PC-3 (cell line): ENCODE data around the gene NT5DC3. TPM values are rescaled to one million over a fixed set of nuclear protein-coding genes. Genes with fewer than 3 reads are reported as not detected.

Experiments
- ATAC-seq: fragments of 200-7000 bp; cut with Tn5 transposase; 2 replicates; pipeline ENCODE4 v1.9.1; 2020; ENCODE audit warnings: mild to moderate bottlenecking, moderate library complexity
- BruUV-seq: library from RNA; stranded (reverse); fragments of 400-500 nt; replicated peaks from 2 replicates; lab custom pipeline; 2021; lab: Mats Ljungman, UMichigan
- CTCF ChIA-PET: fragments of 300-600 bp; sonication (Branson Sonifier 250); formaldehyde crosslinking; loops from one replicate; lab custom pipeline; 2022; ENCODE audit warnings: antibody characterized with exemption; lab: Charles Lee
- POLR2A ChIA-PET: fragments of 300-600 bp; sonication (Branson Sonifier 250); formaldehyde crosslinking; loops from one replicate; lab custom pipeline; 2022; ENCODE audit warnings: antibody characterized with exemption; ENCODE audit not compliant: unreplicated experiment; lab: Charles Lee
- DNase-seq: peaks from one replicate; pipeline ENCODE4 v3.0.0-alpha.2; 2015
- H2AFZ ChIP-seq: fragments of 300-600 bp; sonication (generic); 2 replicates; pipeline ENCODE4 v1.6.0; 2016; ENCODE audit warnings: antibody characterized with exemption, low read length
- H3F3A ChIP-seq: fragments of 300-600 bp; sonication (generic); one replicate; pipeline ENCODE4 v1.6.0; 2017; ENCODE audit warnings: antibody characterized with exemption, low read length, control low read depth, mild to moderate bottlenecking; ENCODE audit not compliant: unreplicated experiment
- H3K27ac ChIP-seq: fragments of 300-600 bp; sonication (generic); 2 replicates; pipeline ENCODE4 v1.5.1; 2016; ENCODE audit warnings: mild to moderate bottlenecking, low read length
- H3K27me3 ChIP-seq: fragments of 300-600 bp; sonication (generic); 2 replicates; pipeline ENCODE4 v1.6.1; 2016; ENCODE audit warnings: low read length, mixed read lengths
- H3K36me3 ChIP-seq: fragments of 300-600 bp; sonication (generic); 2 replicates; pipeline ENCODE4 v1.6.1; 2016; ENCODE audit warnings: low read depth, mixed run types, low read length, mixed read lengths
- H3K4me1 ChIP-seq: fragments of 300-600 bp; sonication (generic); 2 replicates; pipeline ENCODE4 v1.5.1; 2016; ENCODE audit warnings: low read length; ENCODE audit not compliant: insufficient read depth
- H3K4me2 ChIP-seq: fragments of 300-600 bp; sonication (generic); 2 replicates; pipeline ENCODE4 v1.6.0; 2016; ENCODE audit warnings: low read length
- H3K4me3 ChIP-seq: fragments of 300-600 bp; sonication (generic); 2 replicates; pipeline ENCODE4 v1.5.1; 2016; ENCODE audit warnings: mild to moderate bottlenecking, low read length, mixed read lengths
- H3K79me2 ChIP-seq: fragments of 300-600 bp; sonication (generic); 2 replicates; pipeline ENCODE4 v1.6.1; 2017; ENCODE audit warnings: low read length, mixed read lengths
- H3K9ac ChIP-seq: fragments of 300-600 bp; sonication (generic); 2 replicates; pipeline ENCODE4 v1.6.0; 2016; ENCODE audit warnings: mild to moderate bottlenecking, low read length
- H3K9me2 ChIP-seq: fragments of 300-600 bp; sonication (generic); replicated peaks from 2 replicates; pipeline ENCODE4 v1.6.1; 2016; ENCODE audit warnings: mixed run types, low read length, mixed read lengths
- H3K9me3 ChIP-seq: fragments of 300-600 bp; sonication (generic); 2 replicates; pipeline ENCODE4 v1.6.1; 2016; ENCODE audit warnings: low read length, mixed read lengths
- H4K20me1 ChIP-seq: fragments of 300-600 bp; sonication (generic); 2 replicates; pipeline ENCODE4 v1.6.1; 2016; ENCODE audit warnings: low read length, mixed read lengths
- EZH2 ChIP-seq: fragments of 300-600 bp; sonication (generic); IDR thresholded peaks from one replicate; pipeline ENCODE4 v1.6.1; 2017; ENCODE audit warnings: antibody characterized with exemption, mild to moderate bottlenecking, low read length; ENCODE audit not compliant: unreplicated experiment
- EZH2phosphoT487 ChIP-seq: fragments of 300-600 bp; sonication (generic); IDR thresholded peaks from 2 replicates; pipeline ENCODE4 v1.6.1; 2018; ENCODE audit warnings: mild to moderate bottlenecking, antibody characterized with exemption, low read length, borderline replicate concordance
- intact Hi-C: fragments of 100-400 bp; cut with micrococcal nuclease; formaldehyde crosslinking; loops from 2 replicates; pipeline ENCODE4 v1.9.0; 2023
- total RNA-seq: library from RNA; depleted of rRNA; stranded (reverse); fragments of >200 nt; gene quantifications from 2 replicates; pipeline ENCODE4 v1.2.3, GENCODE V29; 2014
- TF ChIP-seq, protein P1 (sequence below): fragments of 300-600 bp; sonication (generic); conservative IDR thresholded peaks from 2 replicates; pipeline ENCODE4 v1.5.1; 2017; ENCODE audit warnings: antibody characterized with exemption, low read depth, mild to moderate bottlenecking, low read length

NT5DC3 gene
- total RNA-seq, 1 experiment from 2014 or later, result 15.7 TPM

DNA sequence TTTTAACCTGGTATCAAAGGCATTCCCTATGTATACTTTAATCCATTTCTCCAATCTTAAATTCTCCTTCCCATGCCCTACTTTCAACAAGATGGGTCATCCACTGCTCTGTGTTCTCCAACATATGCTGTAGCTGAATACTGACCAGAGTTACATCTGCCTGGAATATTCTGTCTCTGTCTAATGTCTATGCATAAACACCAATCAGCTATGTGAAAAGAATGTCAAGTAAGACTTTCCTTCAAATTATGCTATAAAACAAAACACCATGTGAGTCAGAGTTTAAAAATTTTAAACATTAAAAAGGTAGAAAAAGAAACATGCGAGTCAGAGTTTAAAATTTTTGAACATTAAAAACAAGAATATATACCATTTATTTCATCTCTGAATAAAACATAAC is 19.3 kb downstream of the NT5DC3 start:
- 0 out of 2 replicates have a peak, but pooled peaks cover 18% of the 10 kb centered on the region for H4K20me1 ChIP-seq
- peak; percentile 70 for ATAC-seq

DNA sequence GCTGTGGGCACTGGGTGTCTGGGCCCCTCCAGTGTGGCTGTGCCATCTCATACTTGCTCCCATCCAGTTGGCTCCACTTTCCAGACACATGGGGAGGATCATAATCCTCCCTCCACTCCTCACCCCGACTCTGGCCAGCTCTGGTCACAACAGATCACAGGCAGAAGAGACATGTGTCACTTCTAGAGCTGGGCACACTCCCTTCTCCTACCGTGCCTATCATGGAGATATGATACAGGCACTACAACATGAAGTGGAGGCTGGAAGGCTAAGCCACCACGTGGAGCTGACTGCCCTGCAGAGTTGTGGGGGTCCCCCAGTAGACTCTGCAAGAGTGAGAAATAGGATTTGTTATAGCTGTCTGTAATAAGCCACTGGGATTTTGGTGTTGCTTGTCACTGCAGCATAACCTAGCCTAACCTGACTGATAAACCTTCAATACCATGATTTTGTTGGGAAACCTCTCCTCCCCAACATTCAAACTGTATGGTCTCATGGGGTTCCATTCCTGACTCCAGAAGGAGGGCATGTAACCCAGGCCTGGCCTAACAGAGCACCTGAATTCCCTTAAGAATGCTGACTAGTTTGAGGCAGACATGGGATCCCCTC is 20.0 kb downstream of the NT5DC3 start:
- Histone ChIP-seq H3K9ac (no peak overlapping the region), H2AFZ (no peak overlapping the region), H3K36me3 (peaks cover 9% of the 10 kb centered on the region; the same call in 1 of the 2 replicates), H3K4me1 (peaks cover 33% of the 10 kb centered on the region), H3K27ac (no peak overlapping the region), H3F3A (no peaks in the 10 kb centered on the region), H3K79me2 (peaks cover 88% of the 10 kb centered on the region), H4K20me1 (0 out of 2 replicates have a peak, but pooled peaks cover 11% of the 10 kb centered on the region), H3K4me3 (no peak overlapping the region), H3K27me3 (no peaks in the 10 kb centered on the region), H3K9me2 (no peaks in the 10 kb centered on the region), H3K4me2 (no peak overlapping the region), H3K9me3 (no peaks in the 10 kb centered on the region)
- ChIA-PET CTCF (no interaction called here), POLR2A (interaction anchor here (0.7 kb wide), 1 partner anchor 20 kb away, joined by 9 read pairs; the partner anchor contains the start of gene NT5DC3)
- no TSS peak for BruUV-seq
- intact Hi-C loops, result no loop called here
- ATAC-seq (no peak), DNase-seq (no peak)
- TF ChIP-seq EZH2 (no peak), EZH2phosphoT487 (no peak)
- TF ChIP-seq, protein P1, sequence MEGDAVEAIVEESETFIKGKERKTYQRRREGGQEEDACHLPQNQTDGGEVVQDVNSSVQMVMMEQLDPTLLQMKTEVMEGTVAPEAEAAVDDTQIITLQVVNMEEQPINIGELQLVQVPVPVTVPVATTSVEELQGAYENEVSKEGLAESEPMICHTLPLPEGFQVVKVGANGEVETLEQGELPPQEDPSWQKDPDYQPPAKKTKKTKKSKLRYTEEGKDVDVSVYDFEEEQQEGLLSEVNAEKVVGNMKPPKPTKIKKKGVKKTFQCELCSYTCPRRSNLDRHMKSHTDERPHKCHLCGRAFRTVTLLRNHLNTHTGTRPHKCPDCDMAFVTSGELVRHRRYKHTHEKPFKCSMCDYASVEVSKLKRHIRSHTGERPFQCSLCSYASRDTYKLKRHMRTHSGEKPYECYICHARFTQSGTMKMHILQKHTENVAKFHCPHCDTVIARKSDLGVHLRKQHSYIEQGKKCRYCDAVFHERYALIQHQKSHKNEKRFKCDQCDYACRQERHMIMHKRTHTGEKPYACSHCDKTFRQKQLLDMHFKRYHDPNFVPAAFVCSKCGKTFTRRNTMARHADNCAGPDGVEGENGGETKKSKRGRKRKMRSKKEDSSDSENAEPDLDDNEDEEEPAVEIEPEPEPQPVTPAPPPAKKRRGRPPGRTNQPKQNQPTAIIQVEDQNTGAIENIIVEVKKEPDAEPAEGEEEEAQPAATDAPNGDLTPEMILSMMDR, result no peak

More for the DNA sequence above, 19.3 kb downstream of the NT5DC3 start:
- H3K4me3 ChIP-seq, result no peak overlapping the region
- H3K27me3 ChIP-seq, result no peaks in the 10 kb centered on the region
- TF ChIP-seq EZH2phosphoT487 (no peak), EZH2 (no peak)
- TF ChIP-seq, protein P1, result no peak
- H3F3A ChIP-seq, result no peaks in the 10 kb centered on the region
- no peak overlapping the region for H3K27ac ChIP-seq
- H3K4me2 ChIP-seq, result 0 out of 2 replicates have a peak overlapping the region, but pooled peaks have one; percentile 1
- H3K9me2 ChIP-seq, result no peaks in the 10 kb centered on the region
- H3K9ac ChIP-seq, result no peak overlapping the region
- DNase-seq, result peak; percentile 47
- CTCF ChIA-PET, result no interaction called here
- no peaks in the 10 kb centered on the region for H3K9me3 ChIP-seq
- H2AFZ ChIP-seq, result no peak overlapping the region
- H3K4me1 ChIP-seq, result peaks cover 33% of the 10 kb centered on the region
- H3K79me2 ChIP-seq, result peaks cover 95% of the 10 kb centered on the region
- peaks cover 9% of the 10 kb centered on the region; the same call in 1 of the 2 replicates for H3K36me3 ChIP-seq
- no TSS peak for BruUV-seq
- intact Hi-C loops, result no loop called here
- POLR2A ChIA-PET, result interaction anchor here (0.7 kb wide), 1 partner anchor 19 kb away, joined by 9 read pairs; the partner anchor contains the start of gene NT5DC3

DNA sequence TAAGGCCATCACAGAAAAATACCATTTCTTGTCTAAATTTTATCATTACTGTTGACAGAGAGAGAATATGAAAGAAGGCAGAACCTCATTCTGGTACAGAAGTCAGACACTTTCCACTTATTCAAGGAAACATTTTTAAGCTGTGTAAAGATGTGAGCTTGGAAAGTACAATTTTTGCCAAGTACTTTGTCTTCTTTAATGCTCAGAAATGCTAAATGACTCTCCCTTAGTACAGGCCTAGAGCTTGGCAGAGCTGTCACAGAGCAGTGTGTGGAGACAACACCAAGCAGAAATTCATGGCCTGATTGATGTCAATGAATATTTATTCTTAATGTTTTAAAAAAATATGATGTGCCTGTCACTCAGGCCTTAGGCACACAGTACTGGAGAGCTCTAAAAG is 20.7 kb downstream of the NT5DC3 start:
- ATAC-seq (no peak), DNase-seq (no peak)
- Histone ChIP-seq H3K79me2 (peaks cover 81% of the 10 kb centered on the region), H3K9me2 (no peaks in the 10 kb centered on the region), H3F3A (no peaks in the 10 kb centered on the region), H3K9ac (no peak overlapping the region), H3K27ac (no peak overlapping the region), H3K4me2 (no peak overlapping the region), H3K4me1 (peaks cover 31% of the 10 kb centered on the region), H2AFZ (no peak overlapping the region), H3K9me3 (no peaks in the 10 kb centered on the region), H3K27me3 (no peaks in the 10 kb centered on the region), H4K20me1 (0 out of 2 replicates have a peak, but pooled peaks cover 5% of the 10 kb centered on the region), H3K4me3 (no peak overlapping the region), H3K36me3 (peaks cover 9% of the 10 kb centered on the region; the same call in 1 of the 2 replicates)
- ChIA-PET POLR2A (no interaction called here), CTCF (no interaction called here)
- BruUV-seq, result no TSS peak
- TF ChIP-seq EZH2 (no peak), EZH2phosphoT487 (no peak)
- TF ChIP-seq, protein P1, result no peak
- intact Hi-C loops, result no loop called here
